Neuronal stem cell (in vitro differentiated cells): ENCODE measurements around the gene RGS4. TPM values are rescaled to one million over a fixed set of nuclear protein-coding genes. Genes with fewer than 3 reads are reported as not detected.
A peak's percentile ranks its signal among the peaks of the same experiment; 100 is the strongest.

Experiments
- DNase-seq: peaks from one replicate; pipeline ENCODE4 v3.0.0-alpha.2; 2013; ENCODE audit warnings: low spot score
- H2AFZ ChIP-seq: one replicate; pipeline ENCODE4 v1.6.1; 2013; ENCODE audit warnings: mild to moderate bottlenecking, low read length, inconsistent platforms
- H2AK5ac ChIP-seq: 2 replicates; pipeline ENCODE4 v1.6.1; 2013; ENCODE audit warnings: low read depth, mild to moderate bottlenecking, inconsistent platforms, low read length, moderate library complexity, mixed read lengths
- H2BK120ac ChIP-seq: 2 replicates; pipeline ENCODE4 v1.6.1; 2013; ENCODE audit warnings: low read depth, mild to moderate bottlenecking, inconsistent platforms, low read length, moderate library complexity, mixed read lengths
- H2BK12ac ChIP-seq: one replicate; pipeline ENCODE4 v1.6.1; 2013; ENCODE audit warnings: low read length, inconsistent platforms
- H2BK15ac ChIP-seq: 2 replicates; pipeline ENCODE4 v1.6.1; 2013; ENCODE audit warnings: mild to moderate bottlenecking, low read length, inconsistent platforms, mixed read lengths
- H2BK5ac ChIP-seq: one replicate; pipeline ENCODE4 v1.6.1; 2013; ENCODE audit warnings: inconsistent platforms, mild to moderate bottlenecking, low read length, moderate library complexity
- H3K14ac ChIP-seq: one replicate; pipeline ENCODE4 v1.6.1; 2013; ENCODE audit warnings: low read length, inconsistent platforms
- H3K18ac ChIP-seq: 2 replicates; pipeline ENCODE4 v1.6.1; 2013; ENCODE audit warnings: low read length, inconsistent platforms
- H3K23ac ChIP-seq: 2 replicates; pipeline ENCODE4 v1.6.1; 2013; ENCODE audit warnings: low read depth, mild to moderate bottlenecking, mixed read lengths, low read length, inconsistent platforms; ENCODE audit not compliant: poor library complexity
- H3K27ac ChIP-seq: replicated peaks from 3 replicates; pipeline ENCODE4 v1.5.1; 2013; ENCODE audit warnings: low read length, inconsistent platforms
- H3K27me3 ChIP-seq, 3 experiments: 2 replicates each; pipeline ENCODE4 v1.6.1; 2013; ENCODE audit warnings: low read length in 3 of 3, mild to moderate bottlenecking in 2 of 3, inconsistent platforms in 1 of 3, low read depth in 1 of 3, mixed read lengths in 1 of 3, moderate library complexity in 1 of 3; ENCODE audit not compliant: control insufficient read depth in 3 of 3, insufficient read depth in 3 of 3
- H3K36me3 ChIP-seq, 2 donors: replicated peaks in 1 of 2; 2 replicates each; pipeline ENCODE4 v1.6.1; 2013; ENCODE audit warnings: low read length in 2 of 2; ENCODE audit not compliant: control insufficient read depth in 2 of 2, insufficient read depth in 2 of 2
- H3K4ac ChIP-seq: 2 replicates; pipeline ENCODE4 v1.6.1; 2013; ENCODE audit warnings: inconsistent platforms, mild to moderate bottlenecking, low read length, moderate library complexity
- H3K4me1 ChIP-seq, 2 donors: 1 replicate in 1 of 2; 2 replicates in 1 of 2; pipeline ENCODE4 v1.6.1; 2013; ENCODE audit warnings: low read length in 2 of 2, low read depth in 1 of 2; ENCODE audit not compliant: control insufficient read depth in 2 of 2, insufficient read depth in 1 of 2
- H3K4me2 ChIP-seq: one replicate; pipeline ENCODE4 v1.6.1; 2013; ENCODE audit warnings: mild to moderate bottlenecking, low read length, inconsistent platforms; ENCODE audit not compliant: insufficient read depth, poor library complexity, severe bottlenecking
- H3K4me3 ChIP-seq, 2 donors: 2 replicates each; pipeline ENCODE4 v1.5.1; 2013; ENCODE audit warnings: low read length in 2 of 2, mild to moderate bottlenecking in 2 of 2, inconsistent platforms in 1 of 2, moderate library complexity in 1 of 2
- H3K79me1 ChIP-seq: one replicate; pipeline ENCODE4 v1.6.1; 2013; ENCODE audit warnings: low read depth, mild to moderate bottlenecking, inconsistent platforms, low read length, moderate library complexity
- H3K9ac ChIP-seq: one replicate; pipeline ENCODE4 v1.6.1; 2013; ENCODE audit warnings: mild to moderate bottlenecking, low read depth, low read length, inconsistent platforms; ENCODE audit not compliant: poor library complexity
- H3K9me3 ChIP-seq, 2 donors: replicated peaks in 1 of 2; 2 replicates each; pipeline versions ENCODE3 to v1.6.1; 2013; ENCODE audit warnings: low read length in 2 of 2, mild to moderate bottlenecking in 2 of 2, inconsistent platforms in 1 of 2, low read depth in 1 of 2, mixed read lengths in 1 of 2, moderate library complexity in 1 of 2; ENCODE audit not compliant: control insufficient read depth in 2 of 2, insufficient read depth in 1 of 2
- H4K8ac ChIP-seq: one replicate; pipeline ENCODE4 v1.6.1; 2013; ENCODE audit warnings: low read depth, mild to moderate bottlenecking, inconsistent platforms, low read length, moderate library complexity
- H4K91ac ChIP-seq: one replicate; pipeline ENCODE4 v1.6.1; 2013; ENCODE audit warnings: low read length, low read depth, mild to moderate bottlenecking, inconsistent platforms; ENCODE audit not compliant: poor library complexity
- WGBS, 2 donors: extraction: QIAGEN DNeasy Blood & Tissue Kit; methylation state at CpG; one replicate each; pipeline ENCODE4 v1.1.7; 2013; ENCODE audit warnings: missing lambda C conversion rate in 2 of 2, mixed read lengths in 1 of 2; ENCODE audit not compliant: insufficient read length in 2 of 2, insufficient replicate concordance in 1 of 2; ENCODE audit errors: extremely low coverage in 2 of 2; 5-methylcytosine and 5-hydroxymethylcytosine counted together
- polyA plus RNA-seq, 2 experiments: library from polyadenylated mRNA; stranded (reverse); fragments of 200-250 nt; gene quantifications; one replicate each; pipeline ENCODE4 v1.2.3, GENCODE V29; 2013

Gene RGS4
- 0.54 TPM for polyA plus RNA-seq (2013, experiment 1 of 2)
- 0.69 TPM for polyA plus RNA-seq (2013, experiment 2 of 2)

DNA sequence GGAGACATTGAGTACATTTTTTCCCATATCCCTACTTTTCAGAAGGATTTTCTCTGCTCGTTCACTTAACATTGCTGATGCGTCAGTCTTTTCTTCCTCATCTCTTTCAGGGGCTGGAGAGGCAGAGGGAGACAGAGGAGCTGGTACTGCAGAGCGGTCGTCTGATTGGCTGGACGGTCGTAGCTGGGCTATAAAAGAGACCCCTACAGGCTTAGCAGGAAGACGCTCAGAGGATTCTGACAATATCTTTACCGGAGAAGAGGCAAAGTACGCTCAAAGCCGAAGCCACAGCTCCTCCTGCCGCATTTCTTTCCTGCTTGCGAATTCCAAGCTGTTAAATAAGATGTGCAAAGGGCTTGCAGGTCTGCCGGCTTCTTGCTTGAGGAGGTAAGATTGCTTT is at the start of gene RGS4:
Gene RGS4 (plus strand): TSS at position 220 of the 400 bp plus-strand sequence. CDS start 124 bp downstream, at position 344.
- H2BK12ac ChIP-seq = no peak within 1 kb of the TSS
- H3K4me3 ChIP-seq = no peak within 1 kb of the TSS
- no peak within 1 kb of the TSS for H2BK5ac ChIP-seq
- no peak within 1 kb of the TSS for H3K4ac ChIP-seq
- WGBS, 2 donors = no CpG with 5 or more reads among the region's 13 CpGs
- no peaks in the 10 kb centered on the region for H3K9me3 ChIP-seq
- H3K23ac ChIP-seq = no peak within 1 kb of the TSS
- no peaks in the 10 kb centered on the region for H3K79me1 ChIP-seq
- peak within 1 kb of the TSS; percentile 80 for H2AFZ ChIP-seq
- H4K8ac ChIP-seq = no peak within 1 kb of the TSS
- no peak within 1 kb of the TSS for H3K14ac ChIP-seq
- H3K36me3 ChIP-seq = no peaks in the 10 kb centered on the region
- H2BK120ac ChIP-seq = no peak within 1 kb of the TSS
- no peak within 1 kb of the TSS for H3K27ac ChIP-seq
- no peak within 1 kb of the TSS for H3K18ac ChIP-seq
- no peak within 1 kb of the TSS for H2AK5ac ChIP-seq
- DNase-seq = peak; percentile 81
- H2BK15ac ChIP-seq = no peak within 1 kb of the TSS
- H4K91ac ChIP-seq = no peak within 1 kb of the TSS
- peaks cover 2 to 3% of the 10 kb centered on the region in 2 donors for H3K4me1 ChIP-seq
- H3K9ac ChIP-seq = no peak within 1 kb of the TSS
- no peak within 1 kb of the TSS for H3K4me2 ChIP-seq
- peaks cover 0 to 14% (median 0%) of the 10 kb centered on the region in 3 experiments for H3K27me3 ChIP-seq

DNA sequence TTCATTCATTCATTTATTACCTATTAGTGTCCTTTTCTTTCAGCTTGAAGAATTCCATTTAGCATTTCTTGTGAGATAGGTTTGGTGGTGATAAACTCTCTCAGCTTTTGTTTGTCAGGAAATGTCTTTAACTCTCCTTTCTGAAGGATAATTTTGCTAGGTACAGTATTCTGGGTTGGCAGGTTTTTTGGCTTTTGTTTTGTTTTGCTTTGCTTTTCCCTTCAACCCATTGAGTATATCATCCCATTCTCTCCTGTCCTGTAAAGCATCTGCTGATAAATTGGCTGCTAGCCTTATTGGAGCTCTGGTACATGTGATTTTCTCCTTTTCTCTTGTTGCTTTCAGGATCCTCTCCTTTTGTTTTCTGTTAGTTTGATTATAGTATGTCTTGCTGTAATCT is 47.0 kb upstream of the RGS4 start:
- Histone ChIP-seq H2BK5ac (no peak overlapping the region), H3K14ac (no peak overlapping the region), H2AK5ac (no peak overlapping the region), H3K79me1 (no peaks in the 10 kb centered on the region), H3K4me3 (no peak overlapping the region), H3K27ac (no peak overlapping the region), H3K4me1 (no peaks in the 10 kb centered on the region), H3K23ac (no peak overlapping the region), H3K9me3 (peaks cover 0 to 8% of the 10 kb centered on the region in 2 donors), H3K4me2 (no peak overlapping the region), H2AFZ (no peak overlapping the region), H2BK15ac (no peak overlapping the region), H3K4ac (no peak overlapping the region), H3K18ac (no peak overlapping the region), H3K36me3 (no peaks in the 10 kb centered on the region), H2BK120ac (no peak overlapping the region), H2BK12ac (no peak overlapping the region), H4K8ac (no peak overlapping the region), H4K91ac (no peak overlapping the region), H3K9ac (no peak overlapping the region), H3K27me3 (no peaks in the 10 kb centered on the region)
- DNase-seq = no peak

DNA sequence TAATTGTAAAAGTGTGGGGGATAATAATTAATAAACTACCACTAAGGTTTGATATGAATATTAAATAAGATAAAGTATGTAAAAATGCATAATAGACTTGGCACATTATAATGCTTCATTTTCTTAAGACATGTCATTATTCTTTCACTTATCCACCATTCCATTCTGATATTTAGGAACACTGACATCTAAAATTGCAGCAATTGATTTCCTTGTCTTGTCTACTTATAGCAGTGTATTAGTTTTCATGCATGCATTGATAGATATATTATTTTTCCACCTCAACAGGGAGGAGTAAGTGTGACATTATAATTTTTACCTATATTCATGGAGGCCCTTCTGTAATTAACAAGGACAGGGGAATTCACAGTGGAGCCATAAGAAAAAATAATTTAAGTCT is 41.6 kb upstream of the RGS4 start:
- Histone ChIP-seq H2BK5ac (no peak overlapping the region), H2AFZ (no peak overlapping the region), H3K4me3 (no peak overlapping the region), H3K4ac (no peak overlapping the region), H3K23ac (no peak overlapping the region), H2BK12ac (no peak overlapping the region), H3K27me3 (no peaks in the 10 kb centered on the region), H3K27ac (no peak overlapping the region), H2BK15ac (no peak overlapping the region), H3K36me3 (no peaks in the 10 kb centered on the region), H3K9me3 (peaks cover 0 to 8% of the 10 kb centered on the region in 2 donors), H2AK5ac (no peak overlapping the region), H3K9ac (no peak overlapping the region), H2BK120ac (no peak overlapping the region), H3K4me1 (no peaks in the 10 kb centered on the region), H3K79me1 (no peaks in the 10 kb centered on the region), H4K8ac (no peak overlapping the region), H4K91ac (no peak overlapping the region), H3K18ac (no peak overlapping the region), H3K4me2 (no peak overlapping the region), H3K14ac (no peak overlapping the region)
- DNase-seq = no peak

DNA sequence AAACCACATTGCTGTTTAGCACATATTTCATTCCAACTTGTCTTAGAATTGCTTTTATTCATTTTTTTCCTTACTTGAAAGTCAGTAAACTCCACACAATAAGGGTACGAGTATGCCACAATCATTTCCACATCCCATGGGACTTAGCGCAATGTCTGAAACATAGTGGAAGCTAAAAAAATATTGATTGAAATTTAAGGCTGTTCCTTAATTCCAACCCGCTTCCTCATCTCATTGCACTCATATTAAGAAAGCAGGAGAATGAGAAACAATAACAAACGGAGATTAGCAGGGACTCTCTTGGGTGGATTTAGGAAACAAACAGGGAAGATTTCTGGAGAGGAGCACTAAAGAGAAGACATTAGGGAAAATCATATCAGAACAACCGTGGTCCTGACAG is 39.3 kb upstream of the RGS4 start:
- no CpG with 5 or more reads among the region's 5 CpGs for WGBS, 2 donors

More for the DNA sequence above, 39.3 kb upstream of the RGS4 start:
- Histone ChIP-seq H3K23ac (no peak overlapping the region), H3K4me2 (no peak overlapping the region), H2BK12ac (no peak overlapping the region), H3K27ac (no peak overlapping the region), H3K9me3 (no peaks in the 10 kb centered on the region), H4K91ac (no peak overlapping the region), H3K4me3 (no peak overlapping the region), H2AK5ac (no peak overlapping the region), H2BK15ac (no peak overlapping the region), H3K27me3 (no peaks in the 10 kb centered on the region), H2AFZ (no peak overlapping the region), H3K4me1 (no peaks in the 10 kb centered on the region), H4K8ac (no peak overlapping the region), H3K9ac (no peak overlapping the region), H3K18ac (no peak overlapping the region), H2BK120ac (no peak overlapping the region), H2BK5ac (no peak overlapping the region), H3K4ac (no peak overlapping the region), H3K79me1 (no peaks in the 10 kb centered on the region), H3K14ac (no peak overlapping the region), H3K36me3 (no peaks in the 10 kb centered on the region)
- DNase-seq = no peak
